ENCODE measurements around the gene ZNF827.

- TF ChIP-seq CTCF (IDR thresholded peaks at IDR 0.05) (no peak), EP300 (IDR thresholded peaks at IDR 0.05) (no peak)
These were observed 118.2 kb downstream of the ZNF827 start for GRCh38 chr4:145820407-145820806.
